Activated naive CD4-positive, alpha-beta T cell treated with anti-CD3 and anti-CD28 coated beads, Interleukin-2, amount 10 ng/mL, durations not matched to agents 7 days and 5 days (primary cell): ENCODE results near the gene IFIT1B.
A peak's percentile ranks its signal among the peaks of the same experiment; 100 is the strongest.
"Not testable (repeated sequence)": the region's sequence is repeated elsewhere in the genome, so short reads cannot be mapped to it uniquely, and the experiment has no call there.

ENCODE experiments used
- CTCF ChIA-PET: fragments of 350-600 bp; sonication (Branson Sonifier 250); formaldehyde crosslinking; loops from one replicate; lab custom pipeline; 2021; ENCODE audit warnings: antibody characterized with exemption; lab: Charles Lee
- DNase-seq: peaks from one replicate; pipeline ENCODE4 v3.0.0-alpha.2; 2020
- H3K27ac Mint-ChIP-seq: one replicate; pipeline ENCODE4 v1.8.0; 2021; ENCODE audit warnings: mild to moderate bottlenecking, moderate library complexity, mixed read lengths
- H3K27me3 Mint-ChIP-seq: one replicate; pipeline ENCODE4 v1.8.0; 2021; ENCODE audit warnings: mild to moderate bottlenecking, mixed read lengths
- H3K36me3 Mint-ChIP-seq: one replicate; pipeline ENCODE4 v1.8.0; 2021; ENCODE audit warnings: mixed read lengths
- H3K4me1 Mint-ChIP-seq: one replicate; pipeline ENCODE4 v1.8.0; 2021; ENCODE audit warnings: mixed read lengths
- H3K4me3 Mint-ChIP-seq: one replicate; pipeline ENCODE4 v1.8.0; 2021; ENCODE audit warnings: mild to moderate bottlenecking, moderate library complexity, mixed read lengths
- H3K9me3 Mint-ChIP-seq: one replicate; pipeline ENCODE4 v1.8.0; 2021; ENCODE audit warnings: mixed read lengths

IFIT1B gene

GRCh38 chr10:89379103-89379502 lies 1.2 kb downstream of the IFIT1B start:
- DNase-seq: no peak
- H3K4me1 Mint-ChIP-seq: no peaks in the 10 kb centered on the region
- CTCF ChIA-PET: interaction anchor here (0.9 kb wide), 1 partner anchor 10 kb away, joined by 4 read pairs; no protein-coding TSS in a partner anchor
- H3K27ac Mint-ChIP-seq: no peak overlapping the region
- H3K36me3 Mint-ChIP-seq: no peaks in the 10 kb centered on the region
- H3K9me3 Mint-ChIP-seq: no peaks in the 10 kb centered on the region
- H3K27me3 Mint-ChIP-seq: peaks cover 25% of the 10 kb centered on the region
- no peak overlapping the region for H3K4me3 Mint-ChIP-seq

- CTCF ChIA-PET: no interaction called here
- no peak for DNase-seq
- no peak overlapping the region for H3K27ac Mint-ChIP-seq
- H3K4me1 Mint-ChIP-seq: no peaks in the 10 kb centered on the region
- no peak overlapping the region for H3K4me3 Mint-ChIP-seq
- peaks cover 30% of the 10 kb centered on the region for H3K27me3 Mint-ChIP-seq
- no peaks in the 10 kb centered on the region for H3K36me3 Mint-ChIP-seq
- no peaks in the 10 kb centered on the region for H3K9me3 Mint-ChIP-seq
Observed at GRCh38 chr10:89382757-89383156, 4.9 kb downstream of the IFIT1B start.

- peaks cover 30% of the 10 kb centered on the region for H3K27me3 Mint-ChIP-seq
- H3K4me1 Mint-ChIP-seq: no peaks in the 10 kb centered on the region
- H3K4me3 Mint-ChIP-seq: no peak overlapping the region
- H3K36me3 Mint-ChIP-seq: no peaks in the 10 kb centered on the region
- CTCF ChIA-PET: no interaction called here
- DNase-seq: no peak
- H3K9me3 Mint-ChIP-seq: no peaks in the 10 kb centered on the region
- no peak overlapping the region for H3K27ac Mint-ChIP-seq
Observed at GRCh38 chr10:89384474-89385340, 6.9 kb downstream of the IFIT1B start.

- no peaks in the 10 kb centered on the region for H3K9me3 Mint-ChIP-seq
Observed at GRCh38 chr10:89388806-89389205, 10.9 kb downstream of the IFIT1B start.

GRCh38 chr10:89389254-89389653 lies 11.4 kb downstream of the IFIT1B start:
- Mint-ChIP-seq H3K9me3 (no peaks in the 10 kb centered on the region), H3K4me1 (peaks cover 31% of the 10 kb centered on the region)
- no peak for DNase-seq

More at GRCh38 chr10:89388806-89389205, 10.9 kb downstream of the IFIT1B start:
- CTCF ChIA-PET: interaction anchor here (0.8 to 2.0 kb wide), 10 partner anchors 12 to 174 kb away, joined by 3 to 6 read pairs (median 4); no protein-coding TSS in a partner anchor
- Mint-ChIP-seq H3K4me3 (no peak overlapping the region), H3K4me1 (peaks cover 27% of the 10 kb centered on the region), H3K27ac (no peak overlapping the region), H3K36me3 (no peaks in the 10 kb centered on the region), H3K27me3 (peaks cover 8% of the 10 kb centered on the region)
- DNase-seq: no peak

GRCh38 chr10:89390476-89391225 lies 12.8 kb downstream of the IFIT1B start:
- DNase-seq: no peak
- H3K27me3 Mint-ChIP-seq: peaks cover 4% of the 10 kb centered on the region
- H3K4me1 Mint-ChIP-seq: peaks cover 36% of the 10 kb centered on the region
- CTCF ChIA-PET: interaction anchor here (1.5 to 1.8 kb wide), 3 partner anchors 45 to 173 kb away, joined by 3 to 4 read pairs (median 3); no protein-coding TSS in a partner anchor
- H3K27ac Mint-ChIP-seq: no peak overlapping the region
- H3K9me3 Mint-ChIP-seq: no peaks in the 10 kb centered on the region
- no peak overlapping the region for H3K4me3 Mint-ChIP-seq
- peaks cover 2% of the 10 kb centered on the region for H3K36me3 Mint-ChIP-seq

More at GRCh38 chr10:89389254-89389653, 11.4 kb downstream of the IFIT1B start:
- no peak overlapping the region for H3K4me3 Mint-ChIP-seq
- CTCF ChIA-PET: interaction anchor here (0.6 to 2.0 kb wide), 12 partner anchors 12 to 174 kb away, joined by 3 to 6 read pairs (median 4); no protein-coding TSS in a partner anchor
- peaks cover 4% of the 10 kb centered on the region for H3K27me3 Mint-ChIP-seq
- no peaks in the 10 kb centered on the region for H3K36me3 Mint-ChIP-seq
- no peak overlapping the region for H3K27ac Mint-ChIP-seq

- peaks cover 36% of the 10 kb centered on the region for H3K4me1 Mint-ChIP-seq
- H3K9me3 Mint-ChIP-seq, DNase-seq, H3K27me3 Mint-ChIP-seq, H3K4me3 Mint-ChIP-seq, H3K36me3 Mint-ChIP-seq, H3K27ac Mint-ChIP-seq: not testable (repeated sequence)
- CTCF ChIA-PET: interaction anchor here (1.5 to 1.8 kb wide), 3 partner anchors 46 to 174 kb away, joined by 3 to 4 read pairs (median 3); no protein-coding TSS in a partner anchor
Observed at GRCh38 chr10:89391226-89391576, 13.3 kb downstream of the IFIT1B start.

- peak; percentile 64 for DNase-seq
- H3K4me1 Mint-ChIP-seq: peaks cover 36% of the 10 kb centered on the region
- no peaks in the 10 kb centered on the region for H3K27me3 Mint-ChIP-seq
- peaks cover 2% of the 10 kb centered on the region for H3K36me3 Mint-ChIP-seq
- H3K9me3 Mint-ChIP-seq: no peaks in the 10 kb centered on the region
- peak within 1 kb of the TSS; percentile 80 for H3K4me3 Mint-ChIP-seq
- H3K27ac Mint-ChIP-seq: peak within 1 kb of the TSS; percentile 94
- CTCF ChIA-PET: interaction anchor here (0.6 to 1.6 kb wide), 10 partner anchors 22 to 1516 kb away, joined by 3 to 6 read pairs (median 4); partner anchors contain the start of gene IFIT5
Observed at GRCh38 chr10:89391907-89392756, 14.3 kb downstream of the IFIT1B start, which contains the start of gene IFIT1. TSS of gene IFIT1 (plus strand) at chr10:89392623. CDS start at chr10:89392713, 90 bp downstream.

- peak overlapping the region; percentile 94 for H3K27ac Mint-ChIP-seq
- no peaks in the 10 kb centered on the region for H3K27me3 Mint-ChIP-seq
- H3K4me3 Mint-ChIP-seq: peak overlapping the region; percentile 80
- peak; percentile 28 for DNase-seq
- H3K36me3 Mint-ChIP-seq: peaks cover 3% of the 10 kb centered on the region
- CTCF ChIA-PET: interaction anchor here (0.6 to 1.2 kb wide), 8 partner anchors 21 to 1517 kb away, joined by 3 to 6 read pairs (median 4); partner anchors contain the start of gene IFIT5
- no peaks in the 10 kb centered on the region for H3K9me3 Mint-ChIP-seq
- H3K4me1 Mint-ChIP-seq: peaks cover 36% of the 10 kb centered on the region
Observed at GRCh38 chr10:89392974-89393373, 15.1 kb downstream of the IFIT1B start.

GRCh38 chr10:89393898-89394297 lies 16.0 kb downstream of the IFIT1B start:
- Mint-ChIP-seq H3K4me3 (no peak overlapping the region), H3K27ac (no peak overlapping the region), H3K27me3 (no peaks in the 10 kb centered on the region), H3K4me1 (peaks cover 36% of the 10 kb centered on the region), H3K36me3 (peaks cover 4% of the 10 kb centered on the region), H3K9me3 (no peaks in the 10 kb centered on the region)
- CTCF ChIA-PET: no interaction called here
- DNase-seq: no peak

- H3K27me3 Mint-ChIP-seq: no peaks in the 10 kb centered on the region
- no peak overlapping the region for H3K4me3 Mint-ChIP-seq
- no peaks in the 10 kb centered on the region for H3K9me3 Mint-ChIP-seq
- peaks cover 5% of the 10 kb centered on the region for H3K36me3 Mint-ChIP-seq
- H3K4me1 Mint-ChIP-seq: peaks cover 36% of the 10 kb centered on the region
- CTCF ChIA-PET: interaction anchor here (1.8 kb wide), 1 partner anchor 178 kb away, joined by 3 read pairs; no protein-coding TSS in a partner anchor
- DNase-seq: no peak
- H3K27ac Mint-ChIP-seq: no peak overlapping the region
Observed at GRCh38 chr10:89395141-89395540, 17.3 kb downstream of the IFIT1B start.

- Mint-ChIP-seq H3K4me3 (no peak overlapping the region), H3K27me3 (no peaks in the 10 kb centered on the region), H3K27ac (no peak overlapping the region), H3K4me1 (peaks cover 15% of the 10 kb centered on the region), H3K36me3 (peaks cover 14% of the 10 kb centered on the region), H3K9me3 (no peaks in the 10 kb centered on the region)
- no peak for DNase-seq
- CTCF ChIA-PET: no interaction called here
Observed at GRCh38 chr10:89398003-89398749, 20.3 kb downstream of the IFIT1B start.

GRCh38 chr10:89399956-89400355 lies 22.1 kb downstream of the IFIT1B start:
- H3K4me3 Mint-ChIP-seq: no peak overlapping the region
- peaks cover 4% of the 10 kb centered on the region for H3K4me1 Mint-ChIP-seq
- no peaks in the 10 kb centered on the region for H3K9me3 Mint-ChIP-seq
- peaks cover 15% of the 10 kb centered on the region for H3K36me3 Mint-ChIP-seq
- H3K27ac Mint-ChIP-seq: no peak overlapping the region
- H3K27me3 Mint-ChIP-seq: no peaks in the 10 kb centered on the region
- CTCF ChIA-PET: no interaction called here
- DNase-seq: no peak
